Hematopoietic multipotent progenitor cell treated with erythropoietin and hydrocortisone succinate and interleukin-3 and kit ligand, for 15 days (in vitro differentiated cells): ENCODE results near the gene AMBP.
"Not testable (repeated sequence)": the region's sequence is repeated elsewhere in the genome, so short reads cannot be mapped to it uniquely, and the experiment has no call there.

Experiments used
- DNase-seq: peaks from one replicate; pipeline ENCODE4 v3.0.0-alpha.2; 2015; ENCODE audit warnings: low spot score

AMBP gene

GRCh38 chr9:114091711-114092110 lies 13.6 kb upstream of the AMBP start:
- no peak for DNase-seq

- no peak for DNase-seq
Observed at GRCh38 chr9:114090798-114091197, 12.7 kb upstream of the AMBP start.

- no peak for DNase-seq
Observed at GRCh38 chr9:114089206-114089840, 11.2 kb upstream of the AMBP start.

- no peak for DNase-seq
Observed at GRCh38 chr9:114088571-114089170, 10.6 kb upstream of the AMBP start.

- DNase-seq: no peak
Observed at GRCh38 chr9:114087721-114088120, 9.6 kb upstream of the AMBP start.

GRCh38 chr9:114086607-114087006 lies 8.5 kb upstream of the AMBP start:
- no peak for DNase-seq

- DNase-seq: no peak
Observed at GRCh38 chr9:114086009-114086408, 7.9 kb upstream of the AMBP start.

- no peak for DNase-seq
Observed at GRCh38 chr9:114085387-114085789, 7.3 kb upstream of the AMBP start.

- DNase-seq: no peak
Observed at GRCh38 chr9:114084282-114085073, 6.4 kb upstream of the AMBP start.

- no peak for DNase-seq
Observed at GRCh38 chr9:114083666-114084065, 5.6 kb upstream of the AMBP start.

GRCh38 chr9:114082763-114083412 lies 4.8 kb upstream of the AMBP start:
- DNase-seq: not testable (repeated sequence)

GRCh38 chr9:114082017-114082762 lies 4.1 kb upstream of the AMBP start:
- peak; percentile 75 for DNase-seq

- DNase-seq: no peak
Observed at GRCh38 chr9:114081441-114082016, 3.4 kb upstream of the AMBP start.

- DNase-seq: no peak
Observed at GRCh38 chr9:114080773-114081440, 2.8 kb upstream of the AMBP start.

- no peak for DNase-seq
Observed at GRCh38 chr9:114080195-114080772, 2.2 kb upstream of the AMBP start.

GRCh38 chr9:114078781-114079156 lies 669 bp upstream of the AMBP start:
- DNase-seq: no peak

GRCh38 chr9:114077162-114077837 lies 800 bp downstream of the AMBP start:
- no peak for DNase-seq

- DNase-seq: no peak
Observed at GRCh38 chr9:114076237-114077161, 1.6 kb downstream of the AMBP start.

GRCh38 chr9:114075602-114076001 lies 2.5 kb downstream of the AMBP start:
- no peak for DNase-seq
